IPS-NIHi11 (cell line): ENCODE results near the gene MYH10.

Source experiments
- DNase-seq: peaks from one replicate; pipeline ENCODE4 v3.0.0; 2012; ENCODE audit warnings: mixed read lengths, low spot score

MYH10 gene

DNA sequence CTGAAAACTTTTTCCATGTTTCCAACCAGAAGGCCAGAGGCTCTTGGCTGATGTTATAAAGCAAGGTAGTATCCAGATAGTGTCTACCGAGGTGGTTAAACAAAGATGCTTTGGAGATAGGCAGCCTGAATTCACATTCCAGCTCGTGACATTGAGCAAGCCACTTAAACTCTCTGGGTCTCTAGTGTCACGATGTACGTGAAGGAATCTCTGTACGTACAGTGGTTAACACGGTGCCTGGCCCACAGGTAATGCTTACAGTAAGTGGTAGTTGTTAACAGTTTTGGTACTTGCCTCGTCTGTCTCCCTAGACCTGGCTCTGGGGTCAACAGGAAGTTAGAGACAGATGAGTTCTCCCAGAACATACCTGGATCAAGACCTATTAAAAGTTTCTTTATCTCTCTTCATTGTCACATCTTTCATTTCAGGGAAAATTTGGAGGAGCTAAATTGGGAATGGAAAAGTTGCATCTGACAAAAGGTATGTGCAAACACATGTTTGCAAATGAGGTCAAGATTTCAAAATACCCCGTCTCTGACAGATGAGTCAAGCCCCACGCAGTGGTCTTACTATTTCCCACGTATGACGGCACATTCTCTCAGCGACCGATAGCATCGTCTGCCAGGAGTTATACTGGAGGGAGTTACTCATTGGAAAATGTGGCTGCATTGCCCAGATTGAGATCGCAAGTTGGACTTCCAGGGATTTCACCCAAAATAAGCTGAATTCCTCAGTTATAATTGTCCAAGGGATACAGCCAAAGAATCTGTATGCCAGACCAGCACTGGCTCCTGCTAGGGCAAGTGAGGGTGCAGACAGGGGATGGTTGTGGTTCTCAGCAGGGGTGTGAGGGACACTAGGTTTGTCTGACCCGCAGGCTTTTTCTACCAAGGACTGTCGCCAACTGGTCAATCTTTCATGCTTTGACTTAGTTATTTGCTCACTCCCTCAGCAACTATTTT is 18.9 kb upstream of the MYH10 start:
- no peak for DNase-seq

GRCh38 chr17:8647956-8648355 is 17.4 kb upstream of the MYH10 start:
- no peak for DNase-seq

GRCh38 chr17:8647202-8647601 is 16.7 kb upstream of the MYH10 start:
- DNase-seq: no peak

- no peak for DNase-seq
Observed at GRCh38 chr17:8644507-8644902, 14.0 kb upstream of the MYH10 start.

- no peak for DNase-seq
Observed at GRCh38 chr17:8643855-8644506, 13.5 kb upstream of the MYH10 start.

DNA sequence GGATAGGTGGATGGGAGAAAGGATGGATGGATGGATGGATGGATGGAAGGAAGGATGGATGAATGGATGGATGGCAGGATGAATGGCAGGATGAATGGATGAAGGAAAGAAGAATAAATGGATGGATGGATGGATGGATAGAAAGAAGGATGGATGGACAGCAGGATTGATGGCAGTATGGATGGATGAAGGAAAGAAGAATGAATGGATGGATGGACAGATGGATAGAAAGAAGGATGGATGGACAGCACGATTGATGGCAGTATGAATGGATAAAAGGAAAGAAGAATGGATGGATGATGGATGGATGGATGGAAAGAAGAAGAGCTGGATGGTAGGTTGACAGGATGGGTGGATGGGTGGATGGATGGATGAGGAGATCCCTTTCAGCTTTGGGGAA is 9.2 kb upstream of the MYH10 start:
- DNase-seq: no peak

DNA sequence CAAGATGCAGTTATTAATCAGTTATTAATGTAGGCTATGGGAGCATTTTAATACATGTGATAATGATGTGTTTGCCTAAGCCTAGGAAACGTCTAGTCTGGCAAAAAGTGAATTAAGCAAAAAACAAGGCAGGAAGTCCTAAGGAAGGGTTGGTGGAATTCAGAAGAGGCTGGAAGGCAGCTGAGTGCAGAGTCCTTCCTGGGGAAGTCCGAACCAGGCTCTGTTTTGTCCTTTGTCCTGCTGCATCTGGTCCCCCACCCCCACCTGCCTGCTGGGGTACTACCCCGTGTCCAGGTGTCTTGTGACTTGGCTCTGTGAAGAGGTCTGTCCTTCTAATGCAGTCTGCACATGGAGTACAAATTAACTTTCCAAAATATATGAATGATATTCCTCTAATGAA is 1.5 kb upstream of the MYH10 start:
- peak; percentile 64 for DNase-seq

DNA sequence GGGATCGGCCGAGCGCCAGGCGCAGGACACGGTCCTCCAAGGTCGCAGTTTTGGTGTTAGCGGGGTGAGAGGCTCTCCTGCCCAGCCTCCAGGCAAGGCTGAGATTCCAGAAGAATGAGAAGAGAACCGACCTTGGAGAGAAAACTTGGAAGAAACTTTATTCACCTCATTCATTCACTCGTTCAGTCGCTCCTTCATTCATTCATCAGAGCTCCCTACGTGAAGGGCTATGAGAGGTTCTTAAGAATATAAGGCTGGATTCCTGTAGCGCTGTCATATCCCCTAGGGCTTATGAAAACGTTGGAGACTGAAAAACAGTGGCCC is 991 bp upstream of the MYH10 start:
- no peak for DNase-seq

GRCh38 chr17:8630802-8631553 is 453 bp upstream of the MYH10 start:
- DNase-seq: peak; percentile 98

GRCh38 chr17:8629371-8630226 is 926 bp downstream of the MYH10 start:
- peak; percentile 50 for DNase-seq

- no peak for DNase-seq
Observed at GRCh38 chr17:8628609-8629169, 1.8 kb downstream of the MYH10 start.

GRCh38 chr17:8628172-8628571 is 2.4 kb downstream of the MYH10 start:
- no peak for DNase-seq

DNA sequence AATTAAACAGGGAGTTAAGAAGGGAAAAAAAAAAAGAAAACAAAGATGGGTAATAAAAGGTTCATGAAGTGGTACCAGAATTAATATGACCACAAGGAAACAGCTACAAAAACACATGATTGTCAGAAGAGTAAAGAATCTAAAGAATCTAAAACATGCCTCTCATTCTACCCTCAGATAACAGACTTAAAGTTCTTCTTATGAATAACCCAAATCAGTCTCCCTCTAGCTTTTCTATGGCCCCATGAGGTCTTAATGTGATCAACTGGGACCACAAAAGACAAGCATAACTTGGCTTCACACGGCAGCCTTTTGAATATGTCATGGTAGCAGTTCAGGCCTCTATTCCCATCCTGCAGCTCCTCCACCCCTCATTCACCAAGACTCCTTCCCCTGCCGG is 6.9 kb downstream of the MYH10 start:
- DNase-seq: no peak

GRCh38 chr17:8622191-8622590 is 8.3 kb downstream of the MYH10 start:
- DNase-seq: no peak

- no peak for DNase-seq
Observed at GRCh38 chr17:8621585-8621984, 8.9 kb downstream of the MYH10 start.

DNA sequence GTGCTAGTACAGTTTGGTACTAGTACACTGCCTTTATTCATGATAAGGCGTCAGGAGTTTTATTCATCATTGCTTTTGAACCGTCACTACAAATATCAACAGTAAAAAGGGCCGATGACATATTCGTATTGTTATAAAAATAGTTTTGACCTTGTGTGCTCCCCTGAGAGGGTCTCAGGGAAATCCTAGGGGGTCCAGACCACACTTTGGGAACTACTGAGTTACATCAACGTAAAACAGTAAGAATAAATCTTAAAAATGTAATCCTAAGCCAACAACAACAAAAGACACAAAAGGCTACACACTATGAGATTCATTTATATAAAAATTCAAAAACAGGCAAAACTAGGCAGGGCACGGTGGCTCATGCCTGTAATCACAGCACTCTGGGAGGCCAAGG is 11.2 kb downstream of the MYH10 start:
- DNase-seq: no peak

GRCh38 chr17:8618825-8619224 is 11.7 kb downstream of the MYH10 start:
- DNase-seq: no peak

- no peak for DNase-seq
Observed at GRCh38 chr17:8614988-8615387, 15.5 kb downstream of the MYH10 start.

- DNase-seq: no peak
Observed at GRCh38 chr17:8611619-8612298, 18.8 kb downstream of the MYH10 start.

DNA sequence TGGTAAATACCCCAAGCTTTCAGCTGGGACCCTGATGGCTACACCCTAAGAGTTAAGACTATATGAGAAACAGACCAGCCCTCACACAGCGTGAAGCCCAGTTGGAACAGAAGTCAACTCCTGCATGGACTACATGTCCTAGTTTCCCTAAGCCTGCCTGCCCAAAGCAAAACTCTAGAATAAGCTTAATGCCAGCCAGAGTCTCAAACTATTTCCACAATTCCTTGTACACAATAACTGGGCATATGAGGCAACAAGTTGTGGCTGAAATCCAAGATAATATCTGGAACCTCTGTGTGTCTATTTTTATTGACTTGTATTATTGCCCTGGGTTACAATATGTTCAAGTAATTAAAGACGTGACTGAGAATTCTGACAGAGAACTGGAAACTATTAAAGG is 19.4 kb downstream of the MYH10 start:
- no peak for DNase-seq

- DNase-seq: no peak
Observed at GRCh38 chr17:8610558-8610957, 20.0 kb downstream of the MYH10 start.
